Eye (tissue), 1 donor: ENCODE data around the gene JTB.
"Not testable (repeated sequence)": the region's sequence is repeated elsewhere in the genome, so short reads cannot be mapped to it uniquely, and the experiment has no call there.

ENCODE experiments used
- DNase-seq: peaks from one replicate; pipeline ENCODE4 v3.0.0-alpha.2; 2015

Gene JTB

DNA sequence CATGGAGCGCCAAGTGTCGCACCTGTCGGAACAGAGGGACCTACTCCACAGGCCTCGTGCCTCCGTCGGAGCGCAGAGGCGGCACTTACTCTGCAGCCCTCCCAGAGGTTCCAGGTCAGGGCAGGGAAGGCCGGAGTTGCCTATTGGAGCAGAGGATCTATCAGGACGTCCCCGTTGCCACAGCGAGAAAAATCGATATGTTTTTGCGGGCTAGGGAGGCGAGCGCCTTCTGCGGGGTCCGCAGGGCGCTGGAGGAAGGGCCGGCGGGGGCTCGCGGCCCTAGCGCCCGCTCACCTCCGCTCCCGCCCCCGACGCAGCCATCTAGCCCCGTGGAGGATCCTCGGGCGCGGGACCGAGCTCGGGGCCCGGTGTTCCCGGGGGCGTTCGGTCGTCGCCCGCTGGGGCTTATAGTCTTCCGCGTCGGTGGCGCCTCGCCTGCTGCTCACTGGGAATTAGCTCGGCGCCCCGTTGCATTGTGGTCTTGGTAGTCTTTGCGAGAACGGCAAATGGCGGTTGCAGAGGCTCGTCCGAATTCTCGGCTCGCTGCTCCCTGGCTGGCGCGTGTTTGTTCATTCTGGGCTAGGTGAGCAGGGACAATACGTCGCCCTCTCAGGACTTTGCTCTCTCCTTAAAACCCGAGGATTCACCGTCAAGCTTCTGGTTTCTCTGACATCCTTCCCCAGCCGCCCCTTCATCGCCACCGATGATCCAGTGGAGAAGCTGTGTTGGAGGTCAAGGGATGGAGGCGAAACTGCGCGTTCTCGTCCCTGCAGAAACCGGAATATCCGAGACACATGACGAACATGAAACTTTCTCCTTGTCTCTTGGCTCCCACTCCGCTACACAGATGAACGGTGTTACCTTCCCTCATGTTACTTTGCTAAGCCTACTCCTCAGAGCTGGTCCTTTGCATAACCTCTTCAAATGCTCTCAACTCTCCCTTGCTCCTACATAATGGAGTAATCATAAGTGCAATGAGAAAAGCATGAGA lies at the start of gene JTB:
JTB (minus strand) TSS at position 425 of the 991 bp plus-strand sequence; CDS start at position 3, 422 bp downstream.
- peak; percentile 96 for DNase-seq

DNA sequence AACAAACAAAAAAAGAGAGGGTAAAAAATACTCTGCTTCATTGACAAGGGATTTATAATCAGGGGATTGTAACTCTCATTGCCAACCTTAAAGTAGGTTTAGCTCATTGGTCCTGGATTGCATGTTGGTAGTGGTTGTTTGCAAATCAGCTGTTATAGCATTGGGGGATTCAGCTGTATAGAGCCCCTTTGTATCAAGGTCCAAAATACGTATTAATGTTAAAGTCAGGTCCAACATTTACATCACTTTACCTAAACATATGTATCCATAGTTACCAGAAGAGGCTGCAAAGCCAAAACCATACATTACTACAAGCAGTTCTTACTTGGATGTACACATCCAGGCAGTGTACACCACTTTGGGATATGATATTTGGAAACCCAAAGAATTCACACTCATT lies 42.5 kb upstream of the JTB start:
- no peak for DNase-seq

DNA sequence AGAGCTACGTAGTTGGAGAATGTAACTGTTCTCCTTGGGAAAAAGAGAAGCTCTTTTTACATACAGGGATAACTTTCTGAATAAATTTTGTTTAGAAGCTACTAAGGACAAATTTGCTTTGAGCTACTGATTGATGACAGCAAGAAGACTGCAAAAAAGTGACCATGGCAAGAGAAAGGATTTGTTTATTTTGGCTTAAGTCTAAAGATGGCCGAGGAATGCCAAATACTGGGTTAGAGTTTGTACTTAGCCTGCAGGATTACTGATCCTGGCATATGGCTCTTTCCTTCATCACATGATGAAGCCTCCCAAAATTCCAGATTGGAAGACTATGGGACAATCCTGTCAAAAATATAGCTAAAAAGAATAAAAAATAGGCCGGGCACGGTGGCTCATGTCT lies 41.8 kb upstream of the JTB start:
- no peak for DNase-seq

DNA sequence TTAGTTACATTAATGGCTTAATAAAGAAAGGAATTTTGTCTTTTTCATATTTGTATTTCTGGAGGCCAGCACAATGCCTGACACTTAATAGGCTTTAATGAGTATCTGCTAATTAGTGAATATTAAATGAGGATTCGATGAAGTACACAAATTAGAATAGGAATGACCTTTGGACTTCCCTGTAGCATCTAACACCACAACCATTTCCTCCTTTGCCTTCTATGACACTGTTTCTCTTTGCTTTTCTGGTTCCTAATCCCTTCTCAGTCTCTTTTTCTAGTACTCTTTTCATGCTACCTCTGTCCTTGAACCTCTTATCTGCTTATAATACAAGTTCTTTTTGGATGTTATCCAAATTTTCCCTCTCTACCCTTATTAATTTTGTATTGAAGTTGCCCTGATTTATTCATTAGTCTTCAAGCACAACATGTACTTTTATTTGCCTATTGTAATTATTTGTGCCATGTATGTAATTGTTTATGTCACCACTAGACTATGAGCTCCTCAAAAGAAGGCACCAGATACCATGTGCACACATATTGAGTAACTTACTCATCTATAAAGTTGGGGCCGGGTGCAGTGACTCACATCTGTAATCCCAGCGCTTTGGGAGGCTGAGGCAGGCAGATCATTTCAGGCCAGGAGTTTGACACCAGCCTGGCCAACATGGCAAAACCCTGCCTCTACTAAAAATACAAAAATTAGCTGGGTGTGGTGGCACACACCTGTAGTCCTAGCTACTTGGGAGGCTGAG lies 36.9 kb upstream of the JTB start:
- DNase-seq = no peak

DNA sequence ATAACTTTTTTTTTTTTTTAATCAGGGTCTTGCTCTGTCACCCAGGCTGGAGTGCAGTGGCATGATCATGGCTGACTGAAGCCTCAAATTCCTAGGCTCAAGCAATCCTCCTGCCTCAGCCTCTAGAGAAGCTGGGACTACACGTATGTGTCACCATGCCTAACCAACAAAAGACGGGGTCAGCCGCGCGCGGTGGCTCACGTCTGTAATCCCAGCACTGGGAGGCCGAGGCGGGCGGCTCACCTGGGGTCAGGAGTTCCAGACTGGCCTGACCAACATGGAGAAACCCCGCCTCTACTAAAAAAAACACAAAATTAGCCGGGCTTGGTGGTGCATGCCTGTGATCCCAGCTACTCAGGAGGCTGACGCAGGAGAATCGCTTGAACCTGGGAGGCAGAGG lies 35.1 kb upstream of the JTB start:
- DNase-seq = not testable (repeated sequence)

DNA sequence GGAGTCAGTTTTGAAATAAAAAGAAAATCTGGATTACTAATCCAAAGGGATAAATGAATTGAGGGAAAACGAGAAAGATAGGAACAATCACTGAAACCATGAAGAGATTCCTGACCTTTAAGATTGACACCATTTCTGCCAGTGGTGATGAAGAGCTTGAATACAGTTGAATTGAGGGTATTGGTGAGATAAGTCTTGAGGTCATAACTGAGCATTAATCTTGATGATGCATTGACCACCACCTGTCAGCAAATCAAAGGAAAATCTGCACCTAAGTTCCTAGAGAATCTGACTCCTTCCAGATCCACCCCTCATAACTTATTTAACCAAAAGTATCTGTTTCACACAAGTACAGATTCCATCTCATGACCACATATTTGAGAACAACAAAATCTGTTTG lies 34.7 kb upstream of the JTB start:
- DNase-seq = no peak

DNA sequence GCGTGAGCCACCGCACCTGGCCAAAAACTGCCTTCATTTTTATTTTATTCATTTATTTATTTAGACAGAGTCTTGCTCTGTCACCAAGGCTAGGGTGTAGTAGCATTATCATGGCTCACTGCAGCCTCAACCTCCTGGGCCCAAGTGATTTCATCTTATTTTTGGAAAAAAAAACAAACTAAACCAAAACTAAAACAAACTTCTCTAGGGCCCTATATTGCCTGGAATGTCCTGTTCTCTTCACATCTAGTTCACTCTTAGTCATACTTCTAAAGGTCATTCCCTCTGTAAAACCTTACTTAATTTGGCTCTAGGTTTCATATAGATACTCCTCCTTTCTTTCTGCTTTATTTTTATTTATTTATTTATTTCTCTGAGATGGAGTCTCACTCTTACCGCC lies 28.7 kb upstream of the JTB start:
- DNase-seq = no peak

DNA sequence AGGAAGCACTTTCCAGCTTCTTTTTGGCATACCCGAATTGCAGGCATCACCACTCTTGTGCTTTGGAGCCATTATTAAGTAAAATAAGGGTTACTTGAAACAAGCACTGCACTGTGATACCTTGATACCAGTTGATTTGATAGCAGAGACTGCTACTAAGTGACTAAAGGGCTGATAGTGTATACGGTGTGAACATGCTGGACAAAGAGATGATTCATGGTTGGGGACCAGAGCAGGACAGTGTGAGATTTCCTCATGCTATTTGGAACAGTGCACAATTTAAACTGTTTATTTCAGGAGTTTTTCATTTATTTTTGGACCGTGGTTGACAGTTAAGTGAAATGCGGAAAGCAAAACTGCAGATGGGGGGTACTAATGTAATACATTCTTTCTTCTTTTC lies 22.9 kb upstream of the JTB start:
- DNase-seq = no peak

DNA sequence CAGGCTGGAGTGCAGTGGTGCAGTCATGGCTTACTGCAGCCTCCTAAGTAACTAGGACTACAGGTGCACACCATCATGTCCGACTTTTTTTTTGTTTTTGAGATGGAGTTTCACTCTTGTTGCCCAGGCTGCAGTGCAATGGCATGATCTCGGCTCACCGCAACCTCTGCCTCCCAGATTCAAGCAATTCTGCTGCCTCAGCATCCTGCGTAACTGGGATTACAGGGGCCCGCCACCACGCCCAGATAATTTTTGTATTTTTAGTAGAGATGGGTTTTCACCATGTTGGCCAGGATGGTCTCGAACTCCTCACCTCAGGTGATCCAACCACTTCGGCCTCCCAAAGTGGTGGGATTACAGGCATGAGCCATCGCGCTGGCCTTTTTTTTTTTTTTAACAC lies 19.4 kb upstream of the JTB start:
- not testable (repeated sequence) for DNase-seq

DNA sequence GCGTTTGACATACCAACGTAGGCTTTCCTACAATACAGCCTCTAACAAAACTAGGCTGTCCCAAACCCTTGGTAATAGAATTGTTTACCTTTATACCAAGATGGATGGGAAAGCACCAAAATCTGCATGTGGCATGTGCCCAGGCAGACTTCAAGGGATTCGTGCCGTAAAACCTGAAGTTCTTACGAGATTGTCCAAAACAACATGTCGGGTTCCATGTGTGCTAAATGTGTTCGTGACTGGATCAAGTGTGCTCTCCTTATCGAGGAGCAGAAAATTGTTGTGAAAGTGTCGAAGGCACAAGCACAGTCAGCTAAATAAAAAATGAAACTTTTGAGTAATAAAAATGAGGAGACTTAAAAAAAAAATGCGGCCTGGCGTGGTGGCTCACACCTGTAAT lies 18.2 kb upstream of the JTB start:
- no peak for DNase-seq

DNA sequence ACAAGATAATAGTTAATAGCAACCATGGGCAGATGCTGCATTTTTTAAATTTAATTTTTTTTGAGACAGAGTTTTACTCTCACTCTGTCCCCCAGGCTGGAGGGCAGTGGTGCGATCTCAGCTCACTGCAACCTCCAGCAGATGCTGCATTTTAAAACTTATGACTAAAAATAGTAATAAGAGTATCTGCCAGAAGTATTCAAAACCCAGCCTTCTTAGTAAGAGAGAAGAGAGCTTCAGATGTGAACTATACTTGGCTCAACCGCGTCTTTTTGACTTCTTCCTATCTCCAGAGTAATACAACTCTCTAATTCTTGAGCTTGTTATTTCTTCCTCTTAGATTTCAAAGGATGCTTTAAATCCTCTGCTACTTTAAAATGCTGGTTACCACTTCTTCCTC lies 17.7 kb upstream of the JTB start:
- DNase-seq = no peak

DNA sequence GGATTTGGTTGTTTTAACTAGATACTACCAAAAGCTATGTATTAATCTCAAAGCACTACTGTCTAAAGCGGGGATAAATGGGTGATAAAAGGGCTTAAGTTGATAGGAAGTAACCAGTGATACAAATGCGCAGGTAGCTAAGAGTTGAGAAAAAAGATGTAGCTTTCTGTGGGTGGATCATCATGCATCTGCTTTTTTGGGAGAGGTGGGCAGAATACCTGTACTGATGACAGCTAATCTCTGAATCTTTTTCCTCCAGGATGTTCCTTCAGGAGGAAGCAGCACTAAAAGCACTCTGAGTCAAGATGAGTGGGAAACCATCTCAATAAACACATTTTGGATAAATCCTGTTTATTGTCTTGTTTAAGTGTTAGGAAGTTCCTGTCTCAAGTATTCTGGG lies 14.3 kb upstream of the JTB start:
- no peak for DNase-seq

DNA sequence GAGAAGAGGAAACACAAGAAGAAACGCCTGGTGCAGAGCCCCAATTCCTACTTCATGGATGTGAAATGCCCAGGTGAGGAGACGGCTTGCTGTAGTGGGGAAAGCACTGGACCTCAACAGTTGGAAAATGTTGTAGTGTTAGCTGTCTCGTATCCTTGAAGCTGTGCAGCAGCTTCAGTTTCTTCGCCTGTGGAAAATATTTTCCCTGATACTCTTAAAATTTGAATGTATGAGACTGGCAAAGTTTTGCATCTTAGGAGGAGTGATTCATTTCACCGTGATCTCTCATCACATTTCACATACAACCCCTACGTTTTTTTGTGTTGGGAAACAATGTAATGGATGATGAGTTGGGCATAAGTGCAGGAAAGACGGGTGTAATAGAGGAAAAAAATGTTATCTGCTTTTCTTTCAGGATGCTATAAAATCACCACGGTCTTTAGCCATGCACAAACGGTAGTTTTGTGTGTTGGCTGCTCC lies 13.7 kb upstream of the JTB start:
- no peak for DNase-seq

DNA sequence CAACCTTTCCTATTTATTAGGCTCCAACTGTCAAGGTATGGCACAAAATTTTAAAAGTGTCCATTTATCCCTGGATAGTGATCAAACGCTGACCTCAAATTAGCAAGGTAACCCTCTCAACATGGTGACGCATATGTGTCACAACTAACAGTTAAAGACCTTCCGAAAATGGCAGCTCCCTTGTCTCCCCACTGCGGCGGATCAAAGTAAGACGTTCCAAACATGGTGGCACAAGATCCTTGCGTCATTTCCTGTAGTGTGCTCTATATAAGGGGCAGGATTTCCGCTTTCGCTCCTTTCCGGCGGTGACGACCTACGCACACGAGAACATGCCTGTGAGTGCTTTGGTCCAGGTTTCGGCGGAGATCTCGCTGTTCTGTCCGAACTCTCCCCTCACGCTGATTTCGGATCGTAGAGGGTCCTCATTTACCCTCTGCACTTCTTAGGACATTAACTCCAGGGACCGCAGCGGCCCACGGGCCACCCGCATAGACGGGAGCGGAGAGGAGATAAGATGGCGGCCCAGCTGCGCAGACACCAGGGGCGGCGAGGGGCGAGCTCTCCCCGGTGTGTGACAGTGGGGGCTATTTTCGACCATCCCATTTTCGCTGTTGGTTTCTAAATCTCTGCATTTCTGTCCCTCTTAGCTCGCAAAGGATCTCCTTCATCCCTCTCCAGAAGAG lies 13.1 kb upstream of the JTB start, which contains the start of gene RPS27:
RPS27 (plus strand) TSS at position 295 of the 683 bp plus-strand sequence; CDS start at position 330, 35 bp downstream.
- DNase-seq = peak; percentile 99

DNA sequence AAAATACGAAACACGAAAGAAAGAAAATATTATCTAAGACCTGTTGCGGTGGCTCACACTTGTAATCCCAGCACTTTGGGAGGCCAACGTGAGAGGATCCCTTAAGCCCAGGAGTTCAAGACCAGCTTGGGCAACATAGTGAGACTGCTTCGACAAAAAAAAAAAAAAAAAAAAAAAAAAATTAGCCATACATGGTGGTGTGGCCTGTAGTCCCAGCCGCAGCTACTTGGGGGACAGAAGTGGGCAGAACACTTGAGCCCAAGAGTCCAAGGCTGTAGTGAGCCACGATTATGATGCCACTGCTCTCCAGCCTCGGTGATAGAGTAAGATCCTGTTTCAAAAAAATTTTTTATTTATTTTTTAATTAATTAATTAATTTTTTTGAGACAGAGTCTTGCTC lies 10.1 kb upstream of the JTB start:
- no peak for DNase-seq

DNA sequence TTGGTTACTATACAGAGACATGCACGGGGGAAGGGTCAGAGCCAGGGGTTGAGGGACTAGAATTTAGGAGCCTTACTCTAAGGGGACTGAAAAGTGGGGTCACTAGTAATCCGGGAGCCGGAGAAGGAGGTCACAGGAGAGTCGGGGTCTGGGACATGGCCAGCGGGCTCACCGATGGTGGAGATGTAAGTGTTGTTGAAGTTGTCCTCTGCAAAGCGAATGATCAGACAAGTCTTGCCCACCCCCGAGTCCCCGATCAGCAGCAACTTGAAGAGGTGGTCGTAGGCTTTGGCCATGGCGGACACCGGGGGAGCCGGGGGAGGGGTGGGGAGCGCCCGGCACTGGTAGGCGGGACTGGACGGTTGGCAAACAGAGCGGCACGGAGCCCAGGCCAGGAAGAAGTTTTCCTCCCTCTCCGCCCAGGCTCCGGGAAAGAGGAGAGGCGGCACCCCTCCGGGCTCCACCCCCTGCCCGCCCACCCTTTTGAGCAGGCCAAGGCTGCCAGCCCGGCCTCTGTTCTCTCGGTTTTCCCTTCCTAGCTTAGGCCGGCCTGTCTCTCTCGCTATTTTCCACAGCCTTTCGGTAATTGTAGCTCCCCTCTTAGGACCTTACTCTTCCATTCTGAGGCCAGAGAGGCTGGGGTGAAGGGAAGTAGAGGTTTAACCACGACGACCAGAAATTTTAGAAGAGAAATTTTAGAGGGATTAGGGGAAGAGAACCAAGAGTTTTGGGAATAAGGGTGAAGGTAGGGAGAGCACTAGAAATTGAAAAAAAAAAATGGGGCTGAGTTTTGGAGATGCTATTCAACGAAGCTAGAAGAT lies 8.7 kb upstream of the JTB start, which contains the start of gene RAB13:
RAB13 (minus strand) TSS at position 399 of the 821 bp plus-strand sequence; CDS start at position 296, 103 bp downstream.
- peak; percentile 91 for DNase-seq

DNA sequence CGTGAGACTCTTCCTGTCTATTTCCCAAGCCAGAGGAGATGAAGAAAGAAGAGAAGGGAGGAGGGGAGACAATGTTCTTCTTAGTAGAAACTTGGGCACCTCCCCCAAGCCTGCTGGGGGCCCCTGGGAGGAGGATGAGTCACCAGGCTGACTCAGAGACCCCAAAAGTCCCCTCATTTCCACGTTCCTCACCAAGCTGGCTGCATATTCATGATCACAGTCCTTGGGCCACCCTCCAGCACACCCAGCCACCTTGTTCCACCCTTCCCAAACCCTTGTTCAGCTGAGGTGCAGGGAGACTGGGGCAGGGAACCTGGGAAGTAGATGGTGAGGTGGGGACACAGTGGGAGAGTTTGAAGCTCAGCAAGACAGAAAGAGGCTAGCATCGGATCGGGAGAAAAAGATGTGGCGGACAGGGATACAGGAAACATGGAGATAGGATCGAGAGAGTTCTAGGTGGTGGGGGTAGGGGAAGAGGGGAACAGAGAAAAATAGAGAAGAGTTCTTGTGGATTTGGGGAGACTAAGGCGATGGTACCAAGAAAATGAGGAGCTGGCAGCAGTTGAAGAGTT lies 8.0 kb upstream of the JTB start:
- no peak for DNase-seq

DNA sequence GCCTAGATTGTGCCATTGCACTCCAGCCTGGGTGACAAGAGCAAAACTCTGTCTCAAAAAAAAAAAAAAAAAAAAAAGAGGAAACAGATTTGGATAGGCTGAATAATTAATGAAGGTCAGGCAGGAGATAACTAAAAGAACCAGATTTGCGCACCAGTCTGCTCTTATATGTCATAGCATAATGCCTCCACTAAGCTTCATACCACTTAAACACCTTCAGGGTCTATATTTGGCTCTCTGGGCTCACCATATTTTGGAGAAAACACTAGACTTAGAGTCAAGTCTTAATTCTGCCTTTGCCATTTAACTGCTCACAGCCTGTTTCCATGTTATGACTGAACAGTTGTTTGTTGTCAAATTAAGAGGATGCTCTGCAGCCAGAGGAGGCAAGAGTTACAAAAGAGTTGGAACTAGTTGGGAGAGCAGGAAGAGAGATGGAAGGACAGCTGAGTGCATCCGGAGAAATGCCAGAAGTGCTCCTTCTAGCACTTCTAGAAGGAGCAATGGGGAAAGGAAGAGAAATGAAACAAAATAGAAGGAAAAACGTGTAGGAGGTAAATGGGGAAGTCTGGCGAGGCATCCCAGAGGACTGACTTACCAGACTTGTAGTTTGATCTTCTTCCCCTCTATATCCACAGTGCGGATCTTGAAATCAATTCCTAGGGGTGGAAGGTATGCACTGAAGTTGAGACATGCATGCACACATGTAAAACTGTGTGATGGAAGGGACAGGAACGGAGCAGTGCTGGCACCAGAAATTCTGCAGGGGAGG lies 6.8 kb upstream of the JTB start:
- DNase-seq = no peak

DNA sequence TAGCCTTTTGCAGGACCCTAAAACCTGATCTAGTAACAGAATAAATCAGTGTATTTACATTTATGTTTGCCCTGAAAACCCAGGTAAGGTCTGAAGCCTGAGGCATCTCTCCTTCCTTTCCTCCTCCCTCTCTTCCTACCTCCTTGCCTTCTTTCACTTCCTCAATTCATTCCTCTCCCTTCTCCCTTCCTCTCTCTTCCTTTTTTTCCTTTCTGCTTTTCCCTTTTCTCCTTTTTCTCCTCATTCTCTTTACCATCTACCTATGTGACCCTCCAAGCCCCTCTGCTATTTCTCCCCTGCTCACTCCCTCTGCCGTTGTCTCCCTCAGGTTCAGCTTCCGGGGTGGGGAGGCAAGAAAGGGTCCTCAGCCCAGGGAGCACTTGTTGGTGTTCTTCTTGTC lies 4.3 kb upstream of the JTB start:
- not testable (repeated sequence) for DNase-seq

DNA sequence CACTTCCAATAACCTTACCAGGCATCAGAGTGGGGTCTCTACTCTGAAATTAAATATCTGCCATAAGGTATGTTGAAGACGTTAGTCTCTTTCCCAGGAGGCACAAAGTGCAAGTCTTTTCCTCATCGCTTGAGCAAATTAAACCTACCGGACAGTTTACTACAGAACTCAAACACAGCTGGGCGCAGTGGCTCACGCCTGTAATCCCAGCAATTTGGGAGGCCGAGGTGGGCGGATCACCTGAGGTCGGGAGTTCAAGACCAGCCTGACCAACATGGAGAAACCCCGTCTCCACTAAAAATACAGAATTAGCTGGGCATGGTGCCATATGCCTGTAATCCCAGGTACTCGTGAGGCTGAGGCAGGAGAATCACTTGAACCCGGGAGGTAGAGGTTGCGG lies 1.6 kb upstream of the JTB start:
- DNase-seq = not testable (repeated sequence)
